Esophagus muscularis mucosa (tissue), 4 donors: ENCODE results near the gene FAM3A. TPM values are rescaled to one million over a fixed set of nuclear protein-coding genes. Genes with fewer than 3 reads are reported as not detected.
A peak's percentile ranks its signal among the peaks of the same experiment; 100 is the strongest.

Experiments used
- DNase-seq: peaks from one replicate; pipeline ENCODE4 v3.0.0-alpha.2; 2017; ENCODE audit errors: extremely low spot score
- H3K27ac ChIP-seq, 4 donors: fragments of 200-600 bp; sonication (generic); replicated peaks in 1 of 4; 1 replicate in 3 of 4; 2 replicates in 1 of 4; pipeline ENCODE4 v1.5.1; 2016 to 2019; ENCODE audit warnings: mild to moderate bottlenecking in 1 of 4
- H3K27me3 ChIP-seq, 4 donors: fragments of 200-600 bp; sonication (generic); one replicate each; pipeline versions ENCODE4 v1.5.1 to v1.6.0; 2016 to 2019
- H3K36me3 ChIP-seq, 4 donors: fragments of 200-600 bp; sonication (generic); one replicate each; pipeline ENCODE4 v1.5.1; 2016 to 2019
- H3K4me1 ChIP-seq, 4 donors: fragments of 200-600 bp; sonication (generic); one replicate each; pipeline ENCODE4 v1.5.1; 2016 to 2019
- H3K4me3 ChIP-seq, 4 donors: fragments of 200-600 bp; sonication (generic); 1 replicate in 2 of 4; 2 replicates in 2 of 4; pipeline ENCODE4 v1.5.1; 2016 to 2019; ENCODE audit warnings: mild to moderate bottlenecking in 4 of 4, moderate library complexity in 1 of 4
- H3K9me3 ChIP-seq, 4 donors: fragments of 200-600 bp; sonication (generic); 1 replicate in 3 of 4; 2 replicates in 1 of 4; pipeline ENCODE4 v1.5.1; 2016 to 2019
- CTCF ChIP-seq, 3 experiments: fragments of 200-600 bp in 2 of 3; fragments of 450-650 bp in 1 of 3; sonication (generic) in 2 of 3; IDR thresholded peaks; one replicate each; pipeline ENCODE4 v1.5.1; 2017 to 2019; ENCODE audit warnings: antibody characterized with exemption in 3 of 3, mild to moderate bottlenecking in 2 of 3, moderate library complexity in 1 of 3
- EP300 ChIP-seq: sonication (generic); formaldehyde crosslinking; IDR thresholded peaks from one replicate; pipeline ENCODE4 v1.6.1; 2017; ENCODE audit warnings: antibody characterized with exemption
- POLR2A ChIP-seq: fragments of 450-650 bp; IDR thresholded peaks from one replicate; pipeline ENCODE4 v1.6.1; 2017; ENCODE audit warnings: antibody characterized with exemption, moderate library complexity, mild to moderate bottlenecking, low read depth
- POLR2AphosphoS5 ChIP-seq, 2 donors: sonication (generic); formaldehyde crosslinking; IDR thresholded peaks; one replicate each; pipeline ENCODE4 v1.6.1; 2017; ENCODE audit warnings: antibody characterized with exemption in 2 of 2
- WGBS: methylation state at CpG from one replicate; pipeline ENCODE4 v1.1.5; 2018; 5-methylcytosine and 5-hydroxymethylcytosine counted together
- intact Hi-C: fragments of 100-400 bp; cut with DNase I; formaldehyde crosslinking; loops from one replicate; pipeline ENCODE4 v1.15.1; 2023
- total RNA-seq, 4 donors: library from RNA; depleted of rRNA; stranded (reverse); fragments of >200 nt; gene quantifications; one replicate each; pipeline versions ENCODE4 v1.1.0 to v1.2.1, GENCODE V29; 2016

Gene FAM3A
- total RNA-seq, 4 donors from 2014 or later: 34.9 to 49.4 (median 40.4) TPM

DNA sequence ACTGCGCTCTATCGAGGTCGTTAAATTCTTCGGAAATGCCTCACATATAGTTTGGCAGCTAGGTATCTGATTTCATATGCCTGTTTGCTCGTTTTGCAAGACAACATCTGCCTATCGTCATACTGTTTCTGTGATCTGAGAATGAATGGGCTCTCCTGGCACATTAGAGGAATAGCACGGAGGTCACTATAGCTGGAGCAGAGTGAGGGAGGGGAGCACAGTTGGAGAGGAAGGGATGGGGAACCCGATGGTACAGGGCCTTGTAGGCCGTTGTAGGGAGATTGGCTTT lies 31.9 kb upstream of the FAM3A start:
- no peaks in the 10 kb centered on the region for H3K27me3 ChIP-seq
- 60% methylated on average over 9 of the region's 9 CpGs for WGBS
- peak overlapping the region; percentile 66 to 85 (median 67) for H3K4me3 ChIP-seq
- no peak for DNase-seq
- TF ChIP-seq POLR2A: no peak
- no peak for TF ChIP-seq CTCF (IDR thresholded peaks at IDR 0.05)
- TF ChIP-seq POLR2AphosphoS5 (IDR thresholded peaks at IDR 0.05): no peak
- TF ChIP-seq EP300: no peak
- peaks cover 0 to 4% (median 0%) of the 10 kb centered on the region in 4 donors for H3K9me3 ChIP-seq
- intact Hi-C loops: no loop called here
- peaks cover 10 to 41% (median 38%) of the 10 kb centered on the region in 4 donors for H3K4me1 ChIP-seq
- H3K27ac ChIP-seq: peak overlapping the region; percentile 86 to 91 (median 88)
- H3K36me3 ChIP-seq: peaks cover 0 to 12% (median 5%) of the 10 kb centered on the region in 4 donors

DNA sequence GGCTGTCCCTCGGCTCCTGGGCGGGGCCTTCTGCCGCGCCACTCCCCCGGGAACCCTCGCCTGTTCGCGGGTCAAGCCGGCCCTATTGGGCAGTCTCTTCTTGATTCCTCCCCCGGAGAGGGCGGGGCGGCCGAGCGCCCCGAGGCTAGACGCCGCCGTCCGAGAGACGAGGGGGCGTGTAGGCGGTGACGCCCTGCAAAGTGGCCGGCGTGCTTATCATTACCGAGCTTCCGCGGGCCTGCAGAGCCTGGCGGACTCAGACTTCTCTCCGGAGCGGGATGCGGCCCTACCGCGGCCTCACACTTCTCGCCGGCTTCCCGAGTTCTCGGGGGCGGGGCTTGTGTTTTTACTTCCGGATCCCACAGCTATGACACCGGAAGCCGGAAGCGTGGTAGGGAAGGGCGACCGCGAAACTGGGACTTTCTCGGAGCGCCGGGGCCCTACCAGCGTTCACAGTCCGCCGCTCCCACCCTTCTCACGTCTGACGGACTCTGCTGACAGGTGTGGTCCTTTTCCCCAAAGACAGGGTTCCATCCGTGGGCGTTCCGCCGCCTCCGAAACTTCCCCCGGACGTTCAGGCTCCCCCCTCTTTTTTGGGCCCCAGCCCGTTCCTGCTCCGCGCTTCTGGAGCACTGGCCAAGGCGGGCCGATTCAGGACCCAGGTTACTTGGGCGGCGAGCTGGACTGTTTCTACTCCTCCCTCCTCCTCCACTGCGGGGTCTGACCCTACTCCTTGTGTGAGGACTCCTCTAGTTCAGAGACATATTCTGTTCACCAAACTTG lies 31.4 kb upstream of the FAM3A start, which contains the start of gene IKBKG:
IKBKG (plus strand) TSS at position 376 of the 783 bp plus-strand sequence. CDS start 4,383 bp downstream, outside the sequence.
- WGBS: 53% methylated on average over 45 of the region's 69 CpGs
- H3K9me3 ChIP-seq: peaks cover 0 to 4% (median 0%) of the 10 kb centered on the region in 4 donors
- TF ChIP-seq CTCF (IDR thresholded peaks at IDR 0.05) (no peak), POLR2AphosphoS5 (IDR thresholded peaks at IDR 0.05) (peak; percentile 38 to 73)
- peaks cover 0 to 7% (median 4%) of the 10 kb centered on the region in 4 donors for H3K36me3 ChIP-seq
- DNase-seq: peak; percentile 94
- peak within 1 kb of the TSS; percentile 66 to 85 (median 67) for H3K4me3 ChIP-seq
- H3K27ac ChIP-seq: peak within 1 kb of the TSS; percentile 86 to 91 (median 88)
- peaks cover 13 to 47% (median 43%) of the 10 kb centered on the region in 4 donors for H3K4me1 ChIP-seq
- intact Hi-C loops: no loop called here
- no peaks in the 10 kb centered on the region for H3K27me3 ChIP-seq

- no peak for DNase-seq
- intact Hi-C loops: no loop called here
- WGBS: 50% methylated on average over 26 of the region's 92 CpGs
- H3K27ac ChIP-seq: peak within 1 kb of the TSS; percentile 86 to 91 (median 88)
- peaks cover 0 to 7% (median 2%) of the 10 kb centered on the region in 4 donors for H3K36me3 ChIP-seq
- peaks cover 0 to 4% (median 0%) of the 10 kb centered on the region in 4 donors for H3K9me3 ChIP-seq
- no peaks in the 10 kb centered on the region for H3K27me3 ChIP-seq
- TF ChIP-seq POLR2AphosphoS5 (IDR thresholded peaks at IDR 0.05) (no peak), CTCF (IDR thresholded peaks at IDR 0.05) (peak in 1 of 3 experiments; percentile 17)
- H3K4me1 ChIP-seq: peaks cover 21 to 55% (median 51%) of the 10 kb centered on the region in 4 donors
- H3K4me3 ChIP-seq: peak within 1 kb of the TSS; percentile 66 to 85 (median 67)
Measured at GRCh38 chrX:154546354-154547244, 30.6 kb upstream of the FAM3A start, which contains the start of gene G6PD. G6PD (minus strand) TSS chrX:154546846; CDS start chrX:154546155, 691 bp downstream.

DNA sequence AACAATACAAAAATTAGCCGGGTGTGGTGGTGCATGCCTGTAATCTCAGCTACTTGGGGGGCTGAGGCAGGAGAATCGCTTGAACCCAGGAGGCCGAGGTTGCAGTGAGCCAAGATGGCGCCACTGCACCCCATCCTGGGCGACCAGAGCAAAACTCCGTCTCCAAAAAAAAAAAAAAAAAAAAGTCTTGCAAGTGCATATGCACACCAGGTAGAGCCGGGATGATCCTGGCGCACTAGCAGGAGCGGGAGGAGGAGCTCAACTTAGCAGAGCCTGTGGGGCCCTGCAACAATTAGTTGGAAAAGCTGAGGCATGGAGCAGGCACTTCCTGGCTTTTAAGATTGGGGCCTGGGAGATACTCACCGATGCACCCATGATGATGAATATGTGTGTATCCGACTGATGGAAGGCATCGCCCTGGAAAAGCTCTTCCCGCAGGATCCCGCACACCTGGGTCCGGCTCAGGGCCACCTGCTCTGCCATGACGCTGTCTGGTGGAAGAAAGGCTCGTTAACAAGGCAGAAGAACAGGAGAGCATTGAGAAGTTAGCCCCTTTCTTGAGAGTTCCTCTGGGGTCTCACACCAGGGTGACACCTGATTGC lies 29.7 kb upstream of the FAM3A start:
- no peak for DNase-seq
- WGBS: 79% methylated on average over 16 of the region's 17 CpGs
- H3K4me1 ChIP-seq: peaks cover 25 to 63% (median 58%) of the 10 kb centered on the region in 4 donors

More for the DNA sequence above, 29.7 kb upstream of the FAM3A start:
- intact Hi-C loops: no loop called here
- Histone ChIP-seq H3K9me3 (peaks cover 0 to 4% (median 0%) of the 10 kb centered on the region in 4 donors), H3K27me3 (no peaks in the 10 kb centered on the region), H3K36me3 (peaks cover 0 to 7% (median 2%) of the 10 kb centered on the region in 4 donors), H3K27ac (peak overlapping the region in 1 of 4 donors; percentile 86), H3K4me3 (peak overlapping the region; percentile 66 to 85 (median 67))
- TF ChIP-seq POLR2AphosphoS5 (IDR thresholded peaks at IDR 0.05): no peak
- no peak for TF ChIP-seq CTCF (IDR thresholded peaks at IDR 0.05)
- TF ChIP-seq EP300: no peak
- TF ChIP-seq POLR2A: no peak
